SHP77 treated with DMSO at 0.1 percent for 48 hours (cell line): ENCODE measurements around the gene GIMAP6.
"Not testable (repeated sequence)": the region's sequence is repeated elsewhere in the genome, so short reads cannot be mapped to it uniquely, and the experiment has no call there.

Experiments used
- DNase-seq: peaks from one replicate; lab custom pipeline; 2025; lab: John Stamatoyannopoulos, UW

GIMAP6 gene

GRCh38 chr7:150585199-150585598, 47.0 kb downstream of the GIMAP6 start:
- DNase-seq, result no peak

GRCh38 chr7:150580638-150581394, 51.4 kb downstream of the GIMAP6 start:
- DNase-seq, result no peak

- not testable (repeated sequence) for DNase-seq
Observed at GRCh38 chr7:150579979-150580637, 52.1 kb downstream of the GIMAP6 start.
